ENCODE results near the gene RAB29.

GRCh38 chr1:205804605-205805004 is 29.3 kb upstream of the RAB29 start:
- no peak for TF ChIP-seq CTCF (IDR thresholded peaks at IDR 0.05; ENCODE audit: poor library complexity, severe bottlenecking)
- TF ChIP-seq SMC3 (conservative IDR thresholded peaks at IDR 0.05; ENCODE audit: poor library complexity): no peak
- TF ChIP-seq EP300 (conservative IDR thresholded peaks at IDR 0.05; ENCODE audit: poor library complexity, severe bottlenecking): no peak
- no peak for TF ChIP-seq TAF1 (IDR thresholded peaks at IDR 0.05; ENCODE audit: low read depth)
- no peak for TF ChIP-seq POLR2AphosphoS5 (IDR thresholded peaks at IDR 0.05)
- no peak for TF ChIP-seq EZH2 (IDR thresholded peaks at IDR 0.05; ENCODE audit: borderline replicate concordance, insufficient read depth, low read length, poor library complexity, severe bottlenecking)
- TF ChIP-seq RAD21 (conservative IDR thresholded peaks at IDR 0.05): no peak
- TF ChIP-seq REST (IDR thresholded peaks at IDR 0.05; ENCODE audit: borderline replicate concordance): no peak

Measured in neural cell (in vitro differentiated cells).